ENCODE results near the gene DPEP2.
A peak's percentile ranks its signal among the peaks of the same experiment; 100 is the strongest.
"Not testable (repeated sequence)": the region's sequence is repeated elsewhere in the genome, so short reads cannot be mapped to it uniquely, and the experiment has no call there.

DPEP2 gene

GRCh38 chr16:67975321-67976105, 23.8 kb downstream of the DPEP2 start:
- DNase-seq, result no peak

GRCh38 chr16:67972285-67972684, 27.0 kb downstream of the DPEP2 start:
- not testable (repeated sequence) for DNase-seq

- no peak for DNase-seq
Measured at GRCh38 chr16:67971111-67971510, 28.2 kb downstream of the DPEP2 start.

- no peak for DNase-seq
Measured at GRCh38 chr16:67969254-67970039, 29.8 kb downstream of the DPEP2 start.

- peak; percentile 77 for DNase-seq
Measured at GRCh38 chr16:67968400-67969253, 30.7 kb downstream of the DPEP2 start, which contains the start of gene SLC12A4. SLC12A4 (minus strand) TSS chr16:67968637; CDS start chr16:67968553, 84 bp downstream.

- no peak for DNase-seq
Measured at GRCh38 chr16:67967958-67968399, 31.3 kb downstream of the DPEP2 start.

GRCh38 chr16:67967183-67967957, 31.9 kb downstream of the DPEP2 start:
- DNase-seq, result no peak

GRCh38 chr16:67966549-67967182, 32.6 kb downstream of the DPEP2 start:
- DNase-seq, result no peak

GRCh38 chr16:67965668-67966548, 33.4 kb downstream of the DPEP2 start:
- no peak for DNase-seq

GRCh38 chr16:67964477-67965131, 34.7 kb downstream of the DPEP2 start:
- DNase-seq, result no peak

- DNase-seq, result no peak
Measured at GRCh38 chr16:67963662-67964321, 35.5 kb downstream of the DPEP2 start.

GRCh38 chr16:67963292-67963661, 36.0 kb downstream of the DPEP2 start:
- no peak for DNase-seq

- DNase-seq, result no peak
Measured at GRCh38 chr16:67962135-67962534, 37.1 kb downstream of the DPEP2 start.

GRCh38 chr16:67961551-67961957, 37.7 kb downstream of the DPEP2 start:
- DNase-seq, result peak; percentile 70

GRCh38 chr16:67959536-67960329, 39.6 kb downstream of the DPEP2 start:
- DNase-seq, result no peak

GRCh38 chr16:67957622-67958021, 41.7 kb downstream of the DPEP2 start:
- no peak for DNase-seq

- DNase-seq, result no peak
Measured at GRCh38 chr16:67954421-67955196, 44.7 kb downstream of the DPEP2 start.

Measured in NCI-H1436 (cell line).